Upper lobe of left lung (tissue), 6 donors: Measurements from ENCODE around the gene RP2. TPM values are rescaled to one million over a fixed set of nuclear protein-coding genes. Genes with fewer than 3 reads are reported as not detected.

Source experiments
- ATAC-seq, 2 donors: fragments of 200-7000 bp; cut with Tn5 transposase; one replicate each; pipeline ENCODE4 v1.9.1; 2022; ENCODE audit warnings: mild to moderate bottlenecking in 2 of 2, moderate library complexity in 2 of 2; ENCODE audit not compliant: low FRiP score in 2 of 2
- DNase-seq, 2 donors: peaks; one replicate each; pipeline ENCODE4 v3.0.0-alpha.2; 2019 to 2020
- H3K27ac ChIP-seq, 4 donors: fragments of 200-600 bp; sonication (generic); one replicate each; pipeline ENCODE4 v1.5.1; 2016 to 2019
- H3K27me3 ChIP-seq, 4 donors: fragments of 200-600 bp; sonication (generic); one replicate each; pipeline ENCODE4 v1.5.1; 2017 to 2019
- H3K36me3 ChIP-seq, 4 donors: fragments of 200-600 bp; sonication (generic); one replicate each; pipeline ENCODE4 v1.5.1; 2016 to 2019
- H3K4me1 ChIP-seq, 4 donors: fragments of 200-600 bp; sonication (generic); one replicate each; pipeline ENCODE4 v1.5.1; 2018 to 2019
- H3K4me3 ChIP-seq, 4 donors: fragments of 200-600 bp; sonication (generic); one replicate each; pipeline ENCODE4 v1.5.1; 2017 to 2019; ENCODE audit warnings: mild to moderate bottlenecking in 2 of 4, moderate library complexity in 1 of 4
- H3K9me3 ChIP-seq, 4 donors: fragments of 200-600 bp; sonication (generic); one replicate each; pipeline ENCODE4 v1.5.1; 2018 to 2019
- CTCF ChIP-seq, 6 experiments: fragments of 450-650 bp in 4 of 6; fragments of 200-600 bp in 2 of 6; sonication (generic) in 2 of 6; IDR thresholded peaks; one replicate each; pipeline ENCODE4 v1.5.1; 2016 to 2019; ENCODE audit warnings: antibody characterized with exemption in 6 of 6
- EP300 ChIP-seq, 4 donors: sonication (generic); formaldehyde crosslinking; IDR thresholded peaks; one replicate each; pipeline ENCODE4 v1.5.1; 2017; ENCODE audit warnings: antibody characterized with exemption in 4 of 4, control low read depth in 2 of 4
- POLR2A ChIP-seq, 4 donors: fragments of 450-650 bp; IDR thresholded peaks; one replicate each; pipeline ENCODE4 v1.5.1; 2016 to 2017; ENCODE audit warnings: antibody characterized with exemption in 4 of 4, mild to moderate bottlenecking in 2 of 4
- POLR2AphosphoS5 ChIP-seq, 2 donors: sonication (generic); formaldehyde crosslinking; IDR thresholded peaks; one replicate each; pipeline ENCODE4 v1.5.1; 2017; ENCODE audit warnings: antibody characterized with exemption in 2 of 2
- WGBS, 2 donors: methylation state at CpG; one replicate each; pipeline ENCODE4 v1.1.5; 2017 to 2018; 5-methylcytosine and 5-hydroxymethylcytosine counted together
- total RNA-seq, 6 donors: library from RNA; depleted of rRNA in 4 of 6; stranded (reverse); fragments of >200 nt in 4 of 6; gene quantifications; one replicate each; pipeline versions ENCODE4 v1.1.0 to v1.2.1, GENCODE V29; 2016 to 2021
- donor health status: DM: no; HTN: no; CAD: no; lungs with moderate emphysema.
- donor health status: DM: no; HTN: yes; CAD: no; lungs with severe emphysema.

RP2 gene
- total RNA-seq, 6 donors from 2014 or later: 3.1 to 22.0 (median 15.0) TPM

- no peak for DNase-seq
- WGBS, 2 donors: 52 to 75% methylated on average over 3 of the region's 3 CpGs
- H3K4me1 ChIP-seq: no peaks in the 10 kb centered on the region
- no peak for ATAC-seq
- H3K4me3 ChIP-seq: no peak overlapping the region
- no peaks in the 10 kb centered on the region for H3K36me3 ChIP-seq
- no peak overlapping the region for H3K27ac ChIP-seq
- no peak for TF ChIP-seq POLR2A (IDR thresholded peaks at IDR 0.05)
- TF ChIP-seq CTCF (IDR thresholded peaks at IDR 0.05): no peak
- TF ChIP-seq EP300 (IDR thresholded peaks at IDR 0.05): no peak
- no peak for TF ChIP-seq POLR2AphosphoS5 (IDR thresholded peaks at IDR 0.05)
- no peaks in the 10 kb centered on the region for H3K27me3 ChIP-seq
- no peaks in the 10 kb centered on the region for H3K9me3 ChIP-seq
Observed at GRCh38 chrX:46929439-46930261, 92.8 kb downstream of the RP2 start.

Other genes with a start within 250 kb of the RP2 start
- 1 to 10 TPM; 4.6 to 9.0 (median 6.4) TPM for gene SLC9A7, start 77.9 kb upstream of the RP2 start, total RNA-seq
- 10 to 100 TPM in 1 of 6 donors, 1 to 10 TPM in 5; 4.2 to 10.7 (median 7.8) TPM for gene JADE3, start 75.4 kb downstream of the RP2 start, total RNA-seq
- 10 to 100 TPM in 3 of 6 donors, 1 to 10 TPM in 3; 7.3 to 51.3 (median 9.6) TPM for gene RGN, start 241.4 kb downstream of the RP2 start, total RNA-seq